Activated CD8-positive, alpha-beta memory T cell treated with anti-CD3 and anti-CD28 coated beads for 48 hours (primary cell): ENCODE results near the gene FYN.
"Not testable (repeated sequence)": the region's sequence is repeated elsewhere in the genome, so short reads cannot be mapped to it uniquely, and the experiment has no call there.

Experiments used
- DNase-seq, 3 experiments: peaks; one replicate each; pipeline ENCODE4 v3.0.0-alpha.2; 2020; ENCODE audit warnings: low read depth in 2 of 3, low spot score in 2 of 3

The FYN gene

GRCh38 chr6:111686932-111687266, 186.4 kb downstream of the FYN start:
- DNase-seq = no peak

GRCh38 chr6:111686249-111686931, 186.9 kb downstream of the FYN start:
- DNase-seq = no peak

- DNase-seq = no peak
Measured at GRCh38 chr6:111685526-111685925, 187.7 kb downstream of the FYN start.

GRCh38 chr6:111685058-111685457, 188.2 kb downstream of the FYN start:
- no peak for DNase-seq

- no peak for DNase-seq
Measured at GRCh38 chr6:111683749-111684267, 189.4 kb downstream of the FYN start.

- no peak for DNase-seq
Measured at GRCh38 chr6:111683157-111683556, 190.1 kb downstream of the FYN start.

GRCh38 chr6:111681860-111682259, 191.4 kb downstream of the FYN start:
- no peak for DNase-seq

GRCh38 chr6:111680811-111681609, 192.2 kb downstream of the FYN start:
- not testable (repeated sequence) for DNase-seq

GRCh38 chr6:111680015-111680712, 193.1 kb downstream of the FYN start:
- DNase-seq = no peak

GRCh38 chr6:111679126-111679858, 194.0 kb downstream of the FYN start:
- DNase-seq = no peak

- DNase-seq = no peak
Measured at GRCh38 chr6:111677249-111677990, 195.8 kb downstream of the FYN start.

GRCh38 chr6:111676383-111676782, 196.9 kb downstream of the FYN start:
- DNase-seq = no peak

- DNase-seq = no peak
Measured at GRCh38 chr6:111674883-111675282, 198.4 kb downstream of the FYN start.

- no peak for DNase-seq
Measured at GRCh38 chr6:111674413-111674812, 198.8 kb downstream of the FYN start.

- no peak for DNase-seq
Measured at GRCh38 chr6:111673937-111674336, 199.3 kb downstream of the FYN start.

- DNase-seq = no peak
Measured at GRCh38 chr6:111673532-111673931, 199.7 kb downstream of the FYN start.

GRCh38 chr6:111672761-111673450, 200.3 kb downstream of the FYN start:
- no peak for DNase-seq

- DNase-seq = no peak
Measured at GRCh38 chr6:111669326-111669725, 203.9 kb downstream of the FYN start.

GRCh38 chr6:111668410-111668809, 204.8 kb downstream of the FYN start:
- DNase-seq = no peak

GRCh38 chr6:111667931-111668330, 205.3 kb downstream of the FYN start:
- no peak for DNase-seq
